Pancreas (tissue), 10 donors: ENCODE measurements around the gene CRNKL1. TPM values are rescaled to one million over a fixed set of nuclear protein-coding genes. Genes with fewer than 3 reads are reported as not detected.

Experiments
- ATAC-seq, 4 donors: fragments of 200-7000 bp; cut with Tn5 transposase; one replicate each; pipeline versions ENCODE4 v1.8.0 to v1.9.1; 2020; ENCODE audit warnings: mild to moderate bottlenecking in 4 of 4, moderate library complexity in 4 of 4
- DNase-seq, 6 donors: peaks; one replicate each; pipeline ENCODE4 v3.0.0-alpha.2; 2020
- FAIRE-seq: peaks from 2 replicates; lab custom pipeline; 2012; peaks lifted over from hg19 to GRCh38; lab: Jason Lieb, UNC
- H3K27ac ChIP-seq, 4 donors: fragments of 200-600 bp; sonication (generic); 1 replicate in 3 of 4; 2 replicates in 1 of 4; pipeline versions ENCODE4 v1.5.0 to v1.8.0; 2020
- H3K27me3 ChIP-seq, 4 donors: fragments of 200-600 bp; one replicate each; pipeline ENCODE4 v1.8.0; 2021
- H3K36me3 ChIP-seq, 3 donors: fragments of 200-600 bp; sonication (generic) in 1 of 3; one replicate each; pipeline versions ENCODE4 v1.5.0 to v1.8.0; 2020 to 2021
- H3K4me1 ChIP-seq, 3 donors: fragments of 200-600 bp; one replicate each; pipeline ENCODE4 v1.8.0; 2021
- H3K4me3 ChIP-seq, 4 donors: fragments of 200-600 bp; sonication (generic) in 2 of 4; one replicate each; pipeline versions ENCODE4 v1.5.0 to v1.8.0; 2020 to 2021
- H3K9me3 ChIP-seq, 4 donors: fragments of 200-600 bp; one replicate each; pipeline ENCODE4 v1.8.0; 2021
- WGBS, 2 donors: extraction: QIAGEN DNeasy Blood & Tissue Kit; methylation state at CpG; one replicate each; pipeline ENCODE4 v1.1.7; 2013; 5-methylcytosine and 5-hydroxymethylcytosine counted together
- intact Hi-C, 3 donors: fragments of 100-400 bp; cut with DNase I; formaldehyde crosslinking; loops; one replicate each; pipeline versions ENCODE4 v1.11.1 to v1.14.2; 2022
- polyA plus RNA-seq, 2 donors: library from polyadenylated mRNA; stranded (reverse); fragments of 200-250 nt; gene quantifications; one replicate each; pipeline ENCODE4 v1.2.3, GENCODE V29; 2013
- total RNA-seq, 6 donors: library from RNA; stranded (reverse); fragmentation: NEBNext Ultra II Directional in 4 of 6; extraction: Animal tissue kit (Norgen Biotek cat#: 25700) in 4 of 6; gene quantifications; one replicate each; pipeline versions ENCODE4 v1.2.1 to v1.2.4, GENCODE V29; 2021 to 2023
- TF ChIP-seq, protein P1 (sequence below), 4 donors: fragments of 200-600 bp; sonication (generic) in 3 of 4; IDR thresholded peaks; one replicate each; pipeline versions ENCODE4 v1.5.0 to v1.8.0; 2021; ENCODE audit warnings: antibody characterized with exemption in 4 of 4
- donor health status: healthy with polysubstance abuse.
- donor health status: DM: no; HTN: no; CAD: no; lungs with moderate emphysema.
- donor health status: DM: no; HTN: no; CAD: no.
- donor health status: control.
- donor health status: control.
- donor health status: Bipolar disorder and iron deficiency.
- donor health status: DM: yes; HTN: yes; CAD: no.
- donor health status: DM: no; HTN: no; CAD: no.
- donor health status: DM: no; HTN: no; CAD: no.
- donor health status: DM: yes; HTN: yes; CAD: no.

The CRNKL1 gene
- total and polyA plus RNA-seq, 8 donors, result 4.4 to 15.5 (median 8.5) TPM

DNA sequence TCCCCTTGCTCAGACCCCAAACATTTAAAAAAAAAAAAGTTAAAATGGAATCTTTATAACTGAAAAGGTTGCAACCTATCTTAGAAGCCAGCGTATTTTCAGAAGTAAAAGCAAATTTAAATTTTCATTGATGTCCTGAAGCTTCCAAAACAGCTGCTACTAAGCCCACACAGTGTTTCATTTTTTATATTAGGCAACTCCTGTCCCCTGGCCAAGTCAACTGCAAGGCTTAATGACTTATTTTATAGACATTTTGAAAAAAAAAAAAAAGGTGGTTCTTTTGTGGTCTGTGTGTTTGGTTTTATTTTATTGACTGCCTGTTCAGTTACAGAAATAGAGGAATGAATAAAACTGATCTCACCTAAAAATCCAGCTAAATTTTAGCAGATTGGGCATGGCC lies 13.1 kb upstream of the CRNKL1 start:
- Histone ChIP-seq H3K27me3 (no peaks in the 10 kb centered on the region), H3K9me3 (no peaks in the 10 kb centered on the region), H3K4me3 (no peak overlapping the region), H3K27ac (no peak overlapping the region), H3K4me1 (no peaks in the 10 kb centered on the region), H3K36me3 (no peaks in the 10 kb centered on the region)
- no peak for FAIRE-seq
- no peak for ATAC-seq
- 73 to 90% methylated on average over 1 of the region's 1 CpG for WGBS, 2 donors
- TF ChIP-seq, protein P1, sequence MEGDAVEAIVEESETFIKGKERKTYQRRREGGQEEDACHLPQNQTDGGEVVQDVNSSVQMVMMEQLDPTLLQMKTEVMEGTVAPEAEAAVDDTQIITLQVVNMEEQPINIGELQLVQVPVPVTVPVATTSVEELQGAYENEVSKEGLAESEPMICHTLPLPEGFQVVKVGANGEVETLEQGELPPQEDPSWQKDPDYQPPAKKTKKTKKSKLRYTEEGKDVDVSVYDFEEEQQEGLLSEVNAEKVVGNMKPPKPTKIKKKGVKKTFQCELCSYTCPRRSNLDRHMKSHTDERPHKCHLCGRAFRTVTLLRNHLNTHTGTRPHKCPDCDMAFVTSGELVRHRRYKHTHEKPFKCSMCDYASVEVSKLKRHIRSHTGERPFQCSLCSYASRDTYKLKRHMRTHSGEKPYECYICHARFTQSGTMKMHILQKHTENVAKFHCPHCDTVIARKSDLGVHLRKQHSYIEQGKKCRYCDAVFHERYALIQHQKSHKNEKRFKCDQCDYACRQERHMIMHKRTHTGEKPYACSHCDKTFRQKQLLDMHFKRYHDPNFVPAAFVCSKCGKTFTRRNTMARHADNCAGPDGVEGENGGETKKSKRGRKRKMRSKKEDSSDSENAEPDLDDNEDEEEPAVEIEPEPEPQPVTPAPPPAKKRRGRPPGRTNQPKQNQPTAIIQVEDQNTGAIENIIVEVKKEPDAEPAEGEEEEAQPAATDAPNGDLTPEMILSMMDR (IDR thresholded peaks at IDR 0.05), result no peak
- DNase-seq, result no peak
- intact Hi-C loops, result no loop called here

DNA sequence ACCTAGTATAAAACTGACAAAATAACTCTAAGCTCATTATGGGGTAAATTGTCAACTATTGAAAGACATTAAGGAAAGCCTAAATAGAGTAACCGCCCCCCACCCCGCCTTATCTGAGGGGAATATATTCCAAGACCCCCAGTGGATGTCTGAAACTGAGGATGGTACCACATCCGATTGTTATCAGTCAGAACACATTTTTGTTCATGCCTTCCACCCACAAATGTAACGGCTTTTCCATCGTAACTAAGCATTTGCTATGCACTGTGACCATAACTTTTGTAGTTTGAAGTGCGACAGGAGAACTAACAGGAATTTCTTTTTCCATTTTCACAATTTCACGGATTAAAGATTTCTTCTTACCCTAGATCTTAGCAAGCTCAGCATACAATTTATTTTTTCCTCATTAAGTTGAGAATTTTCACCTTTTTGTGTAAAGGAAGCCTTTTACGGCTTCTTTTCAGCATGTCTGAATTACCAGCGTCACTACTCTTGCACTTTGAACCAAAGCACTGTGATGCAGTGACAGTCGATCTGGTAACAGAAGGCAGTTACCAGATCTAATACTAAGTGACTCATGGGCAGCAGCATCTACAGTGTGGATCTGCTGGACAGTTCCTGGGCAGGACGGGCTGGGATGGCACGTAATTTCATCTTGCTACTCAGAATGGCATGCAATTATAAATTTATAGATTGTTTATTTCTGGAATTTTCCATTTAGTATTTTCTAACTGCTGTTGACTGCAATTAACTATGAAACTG lies 11.9 kb upstream of the CRNKL1 start:
- H3K4me1 ChIP-seq, result no peaks in the 10 kb centered on the region
- ATAC-seq (no peak), FAIRE-seq (no peak), DNase-seq (no peak)
- H3K27me3 ChIP-seq, result no peaks in the 10 kb centered on the region
- no peaks in the 10 kb centered on the region for H3K36me3 ChIP-seq
- WGBS, 2 donors, result 62 to 66% methylated on average over 12 of the region's 12 CpGs
- no peak overlapping the region for H3K4me3 ChIP-seq
- TF ChIP-seq, protein P1 (IDR thresholded peaks at IDR 0.05), result no peak
- H3K27ac ChIP-seq, result no peak overlapping the region
- no peaks in the 10 kb centered on the region for H3K9me3 ChIP-seq
- intact Hi-C loops, result no loop called here

DNA sequence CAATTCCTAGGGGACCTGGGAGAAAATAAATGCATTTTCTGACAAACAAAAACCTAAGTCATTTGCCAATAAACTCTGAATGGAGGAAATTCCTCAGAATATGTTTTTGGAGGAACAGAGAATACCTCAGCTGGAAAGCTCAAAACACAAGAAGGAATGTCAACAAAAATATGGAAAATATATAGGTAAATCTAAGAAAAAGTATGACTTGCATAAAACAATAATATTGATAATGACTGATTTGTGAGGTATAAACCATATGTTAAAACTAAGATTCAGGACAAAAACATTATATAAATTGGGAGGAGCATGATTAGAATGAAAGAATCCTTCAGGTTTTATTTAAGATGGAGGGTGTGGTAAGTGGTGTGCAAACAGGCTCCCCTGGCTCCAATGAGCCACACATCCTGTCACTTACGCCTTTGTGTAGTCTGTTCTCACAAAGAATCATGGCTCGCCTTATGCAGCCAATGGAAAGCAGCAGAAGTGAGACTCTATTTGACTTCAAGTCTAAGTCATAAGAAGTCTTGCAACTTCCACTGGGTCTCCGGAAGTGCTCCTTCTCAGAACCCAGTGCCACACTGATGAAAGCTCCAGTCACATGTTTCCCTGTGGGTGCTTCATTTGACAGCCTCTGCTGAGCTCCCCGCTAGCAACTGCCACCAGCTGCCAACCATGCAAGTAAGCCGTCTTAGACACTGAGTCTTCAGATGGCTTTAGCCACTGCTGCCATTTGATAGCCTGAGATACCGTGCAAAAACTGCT lies 8.2 kb upstream of the CRNKL1 start:
- Histone ChIP-seq H3K4me1 (no peaks in the 10 kb centered on the region), H3K9me3 (no peaks in the 10 kb centered on the region), H3K27me3 (no peaks in the 10 kb centered on the region), H3K27ac (no peak overlapping the region), H3K36me3 (no peaks in the 10 kb centered on the region), H3K4me3 (no peak overlapping the region)
- TF ChIP-seq, protein P1 (IDR thresholded peaks at IDR 0.05), result no peak
- ATAC-seq (no peak), DNase-seq (no peak), FAIRE-seq (no peak)
- intact Hi-C loops, result no loop called here
- 80 to 88% methylated on average over 6 of the region's 6 CpGs for WGBS, 2 donors

DNA sequence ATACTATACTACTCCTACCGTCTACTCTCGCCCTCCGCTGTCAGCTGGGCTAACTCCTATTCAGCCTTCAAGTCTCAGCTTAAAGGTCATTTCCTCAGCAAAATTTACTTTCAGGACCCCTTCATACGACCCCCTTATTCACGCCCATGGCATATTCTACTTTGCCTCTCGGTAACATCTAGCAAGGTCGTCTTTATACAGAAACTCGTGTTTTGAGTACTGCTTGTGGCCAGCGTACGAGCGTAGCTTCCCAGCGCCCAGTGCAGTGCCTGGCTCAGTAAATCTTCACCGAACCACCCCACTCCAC lies 546 bp downstream of the CRNKL1 start:
- Histone ChIP-seq H3K27me3 (no peaks in the 10 kb centered on the region), H3K4me1 (peaks cover 0 to 11% (median 10%) of the 10 kb centered on the region in 3 donors), H3K9me3 (no peaks in the 10 kb centered on the region), H3K36me3 (peaks cover 2 to 30% (median 7%) of the 10 kb centered on the region in 3 donors), H3K27ac (peak overlapping the region; percentile 74 to 90 (median 89)), H3K4me3 (peak overlapping the region; percentile 90 to 95 (median 94))
- DNase-seq, result no peak
- WGBS, 2 donors, result 0 to 1% methylated on average over 13 of the region's 13 CpGs
- ATAC-seq, result peak in 3 of 4 donors; percentile 5 to 20 (median 19)
- TF ChIP-seq, protein P1 (IDR thresholded peaks at IDR 0.05), result no peak
- intact Hi-C loops, result no loop called here
- no peak for FAIRE-seq
